K562 treated with DMSO at 1 percent for 4 hours (cell line): ENCODE measurements around the gene PCNP. TPM values are rescaled to one million over a fixed set of nuclear protein-coding genes. Genes with fewer than 3 reads are reported as not detected.

Experiments used
- total RNA-seq: library from RNA; unstranded; fragments of 300-600 nt; gene quantifications from 2 replicates; pipeline ENCODE4 v1.2.3, GENCODE V29; 2022; ENCODE audit not compliant: insufficient read depth

The PCNP gene, protein sequence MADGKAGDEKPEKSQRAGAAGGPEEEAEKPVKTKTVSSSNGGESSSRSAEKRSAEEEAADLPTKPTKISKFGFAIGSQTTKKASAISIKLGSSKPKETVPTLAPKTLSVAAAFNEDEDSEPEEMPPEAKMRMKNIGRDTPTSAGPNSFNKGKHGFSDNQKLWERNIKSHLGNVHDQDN
- 51.9 and 55.8 TPM in 2 replicates for total RNA-seq

DNA sequence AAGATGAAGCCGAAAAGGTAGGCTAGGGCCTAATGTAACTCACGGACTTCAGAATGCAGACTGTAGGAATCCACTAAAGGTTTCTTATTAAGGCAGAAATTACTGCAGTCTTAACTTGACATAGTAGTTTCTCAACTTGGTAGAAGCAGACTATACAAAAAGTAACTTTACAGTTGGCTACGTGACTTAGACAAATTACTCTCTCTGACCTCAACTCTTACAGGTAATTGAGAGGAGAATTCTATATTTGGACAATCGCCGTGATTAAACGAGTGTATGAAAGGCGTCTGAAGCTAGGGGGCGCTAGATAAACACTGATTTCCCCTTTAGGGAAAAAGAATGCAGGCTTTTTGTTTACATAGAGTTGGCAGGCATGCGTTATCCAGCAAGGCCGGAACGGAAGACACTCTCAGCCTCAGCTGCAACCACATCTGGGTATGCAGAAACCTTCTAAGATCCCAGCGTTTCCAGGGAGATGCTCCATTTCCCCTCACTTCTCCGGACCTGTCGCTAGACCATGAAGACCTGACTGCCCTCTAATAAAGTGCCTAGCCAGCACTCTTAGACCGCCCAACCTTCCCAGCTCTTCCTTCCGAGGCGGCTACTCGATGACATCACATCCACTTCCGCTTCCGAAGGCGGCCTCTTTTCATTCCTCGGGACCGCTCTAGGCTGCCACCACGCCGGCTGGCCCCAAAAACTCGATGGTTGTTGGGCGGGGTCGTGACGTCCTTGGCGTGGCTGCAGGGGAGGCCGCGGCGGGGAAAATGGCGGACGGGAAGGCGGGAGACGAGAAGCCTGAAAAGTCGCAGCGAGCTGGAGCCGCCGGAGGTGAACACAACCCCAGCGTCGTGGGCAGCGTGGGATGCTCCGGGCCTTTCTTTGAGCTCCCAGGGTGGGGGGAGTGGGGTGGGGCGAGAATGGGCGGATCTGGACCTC lies at the start of gene PCNP:
Gene PCNP (plus strand): TSS at position 732 of the 939 bp plus-strand sequence. CDS start 36 bp downstream, at position 768.

GRCh38 chr3:101561630-101562328 lies 12.2 kb upstream of the PCNP start, which contains the start of gene TRMT10C:
Gene TRMT10C (plus strand): TSS chr3:101561868. CDS start chr3:101564782, 2,914 bp downstream.

Other genes starting within 250 kb of the PCNP start
- 3.8 and 4.1 TPM in 2 replicates for gene SENP7, start 61.0 kb upstream of the PCNP start, total RNA-seq
- 12.8 and 16.9 TPM in 2 replicates for gene TRMT10C, start 12.3 kb upstream of the PCNP start, total RNA-seq
- 10.6 and 13.2 TPM in 2 replicates for gene ZBTB11, start 103.0 kb downstream of the PCNP start, total RNA-seq
- 2,185 and 2,384 TPM in 2 replicates for gene RPL24, start 112.5 kb downstream of the PCNP start, total RNA-seq
- 0.77 and 2.4 TPM in 2 replicates for gene CEP97, start 150.4 kb downstream of the PCNP start, total RNA-seq
- 2.7 and 4.2 TPM in 2 replicates for gene NXPE3, start 205.0 kb downstream of the PCNP start, total RNA-seq